ENCODE results near the gene DOCK6. TPM values are rescaled to one million over a fixed set of nuclear protein-coding genes. Genes with fewer than 3 reads are reported as not detected.

DOCK6 gene
- total and polyA plus RNA-seq, 2 of the 13 experiments (the other 11 are each of a cell fraction or from before 2014, with no cell fraction given): 5.4 to 38.1 TPM

GRCh38 chr19:11243798-11244169 lies 18.5 kb downstream of the DOCK6 start (continued):
- TF ChIP-seq ZNF841 (CRISPR knock-in tag; IDR thresholded peaks at IDR 0.05; ENCODE audit: borderline replicate concordance) (no peak), IRF2 (CRISPR knock-in tag; IDR thresholded peaks at IDR 0.05) (0 out of 2 replicates have a peak, but pooled peaks have one; percentile 3), YEATS2 (CRISPR knock-in tag; IDR thresholded peaks at IDR 0.05; ENCODE audit: borderline replicate concordance) (no peak), SNRNP70 (IDR thresholded peaks at IDR 0.05; ENCODE audit: low read depth, low read length) (no peak), IKZF4 (CRISPR knock-in tag; IDR thresholded peaks at IDR 0.05; ENCODE audit: borderline replicate concordance, low read depth, not compliant biosample characterization) (no peak), TERF1 (CRISPR knock-in tag; IDR thresholded peaks at IDR 0.05) (no peak), KLF11 (CRISPR knock-in tag; IDR thresholded peaks at IDR 0.05) (no peak), POLR2AphosphoS5 (IDR thresholded peaks at IDR 0.05; ENCODE audit: low read depth, low read length) (0 out of 2 replicates have a peak, but pooled peaks have one; percentile 38), POLR2AphosphoS2 (IDR thresholded peaks at IDR 0.05; ENCODE audit: low read depth, low read length) (no peak), ZNF746 (CRISPR knock-in tag; IDR thresholded peaks at IDR 0.05) (no peak), PRDM4 (CRISPR knock-in tag; IDR thresholded peaks at IDR 0.05; ENCODE audit: borderline replicate concordance) (no peak), ZBTB8A (CRISPR knock-in tag; IDR thresholded peaks at IDR 0.05; ENCODE audit: borderline replicate concordance, low read depth) (no peak), ELF1 (CRISPR knock-in tag; IDR thresholded peaks at IDR 0.05) (no peak), SRSF9 (IDR thresholded peaks at IDR 0.05; ENCODE audit: borderline replicate concordance, insufficient read depth, low read depth, low read length, poor library complexity, severe bottlenecking) (no peak), AGO1 (IDR thresholded peaks at IDR 0.05; ENCODE audit: low read depth, low read length, poor library complexity, severe bottlenecking) (peak; percentile 17), CC2D1A (CRISPR knock-in tag; IDR thresholded peaks at IDR 0.05) (no peak), ZNF24 (IDR thresholded peaks at IDR 0.05) (no peak), SP1 (IDR thresholded peaks at IDR 0.05) (no peak), SP1 (CRISPR knock-in tag; IDR thresholded peaks at IDR 0.05) (no peak), ZNF143 (CRISPR knock-in tag; IDR thresholded peaks at IDR 0.05) (no peak)
- TF ChIP-seq, protein P1, sequence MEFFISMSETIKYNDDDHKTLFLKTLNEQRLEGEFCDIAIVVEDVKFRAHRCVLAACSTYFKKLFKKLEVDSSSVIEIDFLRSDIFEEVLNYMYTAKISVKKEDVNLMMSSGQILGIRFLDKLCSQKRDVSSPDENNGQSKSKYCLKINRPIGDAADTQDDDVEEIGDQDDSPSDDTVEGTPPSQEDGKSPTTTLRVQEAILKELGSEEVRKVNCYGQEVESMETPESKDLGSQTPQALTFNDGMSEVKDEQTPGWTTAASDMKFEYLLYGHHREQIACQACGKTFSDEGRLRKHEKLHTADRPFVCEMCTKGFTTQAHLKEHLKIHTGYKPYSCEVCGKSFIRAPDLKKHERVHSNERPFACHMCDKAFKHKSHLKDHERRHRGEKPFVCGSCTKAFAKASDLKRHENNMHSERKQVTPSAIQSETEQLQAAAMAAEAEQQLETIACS (CRISPR knock-in tag; IDR thresholded peaks at IDR 0.05): no peak
- TF ChIP-seq, protein P2, sequence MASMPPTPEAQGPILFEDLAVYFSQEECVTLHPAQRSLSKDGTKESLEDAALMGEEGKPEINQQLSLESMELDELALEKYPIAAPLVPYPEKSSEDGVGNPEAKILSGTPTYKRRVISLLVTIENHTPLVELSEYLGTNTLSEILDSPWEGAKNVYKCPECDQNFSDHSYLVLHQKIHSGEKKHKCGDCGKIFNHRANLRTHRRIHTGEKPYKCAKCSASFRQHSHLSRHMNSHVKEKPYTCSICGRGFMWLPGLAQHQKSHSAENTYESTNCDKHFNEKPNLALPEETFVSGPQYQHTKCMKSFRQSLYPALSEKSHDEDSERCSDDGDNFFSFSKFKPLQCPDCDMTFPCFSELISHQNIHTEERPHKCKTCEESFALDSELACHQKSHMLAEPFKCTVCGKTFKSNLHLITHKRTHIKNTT (CRISPR knock-in tag; IDR thresholded peaks at IDR 0.05): no peak
- TF ChIP-seq, protein P3, sequence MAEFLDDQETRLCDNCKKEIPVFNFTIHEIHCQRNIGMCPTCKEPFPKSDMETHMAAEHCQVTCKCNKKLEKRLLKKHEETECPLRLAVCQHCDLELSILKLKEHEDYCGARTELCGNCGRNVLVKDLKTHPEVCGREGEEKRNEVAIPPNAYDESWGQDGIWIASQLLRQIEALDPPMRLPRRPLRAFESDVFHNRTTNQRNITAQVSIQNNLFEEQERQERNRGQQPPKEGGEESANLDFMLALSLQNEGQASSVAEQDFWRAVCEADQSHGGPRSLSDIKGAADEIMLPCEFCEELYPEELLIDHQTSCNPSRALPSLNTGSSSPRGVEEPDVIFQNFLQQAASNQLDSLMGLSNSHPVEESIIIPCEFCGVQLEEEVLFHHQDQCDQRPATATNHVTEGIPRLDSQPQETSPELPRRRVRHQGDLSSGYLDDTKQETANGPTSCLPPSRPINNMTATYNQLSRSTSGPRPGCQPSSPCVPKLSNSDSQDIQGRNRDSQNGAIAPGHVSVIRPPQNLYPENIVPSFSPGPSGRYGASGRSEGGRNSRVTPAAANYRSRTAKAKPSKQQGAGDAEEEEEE (CRISPR knock-in tag; IDR thresholded peaks at IDR 0.05; ENCODE audit: borderline replicate concordance): no peak

All from HepG2 (cell line).